Activated CD4-positive, alpha-beta T cell treated with anti-CD3 and anti-CD28 coated beads for 36 hours (primary cell): ENCODE measurements around the gene ZDHHC24. TPM values are rescaled to one million over a fixed set of nuclear protein-coding genes. Genes with fewer than 3 reads are reported as not detected.

Source experiments
- ATAC-seq: fragments of 200-7000 bp; cut with Tn5 transposase; one replicate; pipeline ENCODE4 v1.10.0; 2021; ENCODE audit warnings: mild to moderate bottlenecking, moderate library complexity
- CTCF ChIA-PET: fragments of 350-600 bp; sonication (Branson Sonifier 250); formaldehyde crosslinking; loops from one replicate; lab custom pipeline; 2021; ENCODE audit warnings: antibody characterized with exemption; lab: Charles Lee
- POLR2A ChIA-PET: fragments of 350-600 bp; sonication (Branson Sonifier 250); formaldehyde crosslinking; loops from one replicate; lab custom pipeline; 2021; ENCODE audit warnings: antibody characterized with exemption, inconsistent platforms; lab: Charles Lee
- DNase-seq: peaks from one replicate; pipeline ENCODE4 v3.0.0-alpha.2; 2020
- H3K27ac Mint-ChIP-seq: one replicate; pipeline ENCODE4 v1.8.0; 2021; ENCODE audit warnings: mixed read lengths
- H3K27me3 Mint-ChIP-seq: one replicate; pipeline ENCODE4 v1.8.0; 2021; ENCODE audit warnings: mixed read lengths
- H3K36me3 Mint-ChIP-seq: one replicate; pipeline ENCODE4 v1.8.0; 2021; ENCODE audit warnings: low read depth, mixed read lengths
- H3K4me1 Mint-ChIP-seq: one replicate; pipeline ENCODE4 v1.8.0; 2021; ENCODE audit warnings: mixed read lengths
- H3K4me3 Mint-ChIP-seq: one replicate; pipeline ENCODE4 v1.8.0; 2021; ENCODE audit warnings: mild to moderate bottlenecking, moderate library complexity, mixed read lengths
- H3K9me3 Mint-ChIP-seq: one replicate; pipeline ENCODE4 v1.8.0; 2021; ENCODE audit warnings: low read depth, mixed read lengths
- intact Hi-C, 2 experiments: fragments of 100-400 bp; cut with DNase I in 1 of 2; cut with micrococcal nuclease in 1 of 2; formaldehyde crosslinking; loops; one replicate each; pipeline versions ENCODE4 v1.14.2 to v1.15.1; 2022 to 2024; cut with DNase I, micrococcal nuclease
- total RNA-seq, 2 experiments: library from RNA; stranded (reverse); gene quantifications; one replicate each; pipeline ENCODE4 v1.2.3, GENCODE V29; 2021

Gene ZDHHC24
- total RNA-seq, 2 experiments from 2014 or later: 9.7 to 11.3 TPM

DNA sequence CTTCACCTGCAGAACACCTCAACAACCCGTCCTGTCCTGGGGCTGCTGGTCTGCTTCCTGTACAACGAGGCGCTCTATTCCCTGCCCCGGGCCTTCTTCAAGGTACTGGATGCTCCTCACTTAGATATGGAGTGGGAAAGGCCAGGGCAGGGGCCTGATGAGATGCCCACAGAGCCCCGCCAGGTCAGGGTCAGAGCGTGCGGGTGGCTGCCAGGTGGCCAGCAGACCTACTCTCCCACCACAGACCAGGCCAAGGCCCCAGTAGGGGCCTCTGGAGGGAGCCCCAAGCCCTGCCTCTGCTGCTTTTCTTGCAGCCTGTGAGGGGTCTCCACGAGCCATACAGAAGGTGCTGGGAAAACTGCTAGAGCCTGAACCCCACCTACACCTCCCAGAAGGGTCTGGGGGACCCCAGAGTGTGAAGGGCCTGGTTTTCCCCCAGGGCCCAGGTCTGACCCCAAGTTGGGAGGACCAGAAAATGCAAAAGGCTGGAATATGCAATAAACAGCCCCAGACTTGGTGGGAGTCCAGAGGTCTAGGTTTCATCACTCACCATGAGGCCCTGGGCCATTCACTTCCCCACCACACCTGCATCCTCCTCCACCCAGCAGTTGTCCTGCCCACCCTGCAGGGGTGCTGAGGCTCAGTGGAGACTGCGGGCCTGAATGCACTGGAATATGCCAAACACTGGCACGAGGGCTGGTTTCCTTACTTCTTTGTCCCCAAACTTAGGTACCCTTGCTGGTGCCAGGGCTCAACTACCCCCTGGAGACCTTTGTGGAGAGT is 14.7 kb downstream of the ZDHHC24 start:
- DNase-seq (no peak), ATAC-seq (no peak)
- POLR2A ChIA-PET: no interaction called here
- H3K36me3 Mint-ChIP-seq: peaks cover 12% of the 10 kb centered on the region
- no peak overlapping the region for H3K4me3 Mint-ChIP-seq
- no peak overlapping the region for H3K27ac Mint-ChIP-seq
- CTCF ChIA-PET: no interaction called here
- H3K9me3 Mint-ChIP-seq: no peaks in the 10 kb centered on the region
- intact Hi-C loops: no loop called here
- no peaks in the 10 kb centered on the region for H3K27me3 Mint-ChIP-seq
- H3K4me1 Mint-ChIP-seq: no peaks in the 10 kb centered on the region

DNA sequence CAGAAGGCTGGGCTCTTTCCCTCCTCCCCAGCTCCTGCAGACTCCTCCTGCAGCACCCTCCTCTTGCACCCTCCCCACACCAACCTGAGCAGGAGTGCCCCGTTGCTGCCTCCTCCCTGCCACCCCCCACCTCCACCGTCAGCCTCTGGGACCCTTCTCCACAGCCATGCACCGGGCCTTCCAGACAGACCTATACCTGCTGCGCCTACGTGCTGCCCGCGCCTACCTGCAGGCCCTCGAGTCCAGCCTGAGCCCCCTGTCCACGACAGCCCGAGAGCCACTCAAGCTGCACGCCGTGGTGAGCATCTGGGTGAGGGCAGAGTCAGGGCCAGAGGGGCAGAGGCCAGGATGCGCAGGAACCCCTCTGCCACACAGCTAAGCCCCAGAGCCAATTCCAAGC is 16.2 kb downstream of the ZDHHC24 start:
- H3K9me3 Mint-ChIP-seq: no peaks in the 10 kb centered on the region
- H3K4me3 Mint-ChIP-seq: no peak overlapping the region
- H3K27ac Mint-ChIP-seq: no peak overlapping the region
- no peaks in the 10 kb centered on the region for H3K4me1 Mint-ChIP-seq
- peaks cover 13% of the 10 kb centered on the region for H3K36me3 Mint-ChIP-seq
- DNase-seq: no peak
- ChIA-PET CTCF (interaction anchor here (0.6 kb wide), 2 partner anchors 37 to 243 kb away, joined by 3 read pairs; no protein-coding TSS in a partner anchor), POLR2A (no interaction called here)
- ATAC-seq: no peak
- H3K27me3 Mint-ChIP-seq: no peaks in the 10 kb centered on the region
- intact Hi-C loops: no loop called here

- ATAC-seq: no peak
- Mint-ChIP-seq H3K27ac (no peak overlapping the region), H3K36me3 (peaks cover 13% of the 10 kb centered on the region), H3K27me3 (no peaks in the 10 kb centered on the region), H3K4me3 (no peak overlapping the region), H3K4me1 (no peaks in the 10 kb centered on the region), H3K9me3 (no peaks in the 10 kb centered on the region)
- DNase-seq: no peak
- intact Hi-C loops: no loop called here
- ChIA-PET CTCF (interaction anchor here (0.6 kb wide), 1 partner anchor 36 kb away, joined by 3 read pairs; no protein-coding TSS in a partner anchor), POLR2A (no interaction called here)
Measured at GRCh38 chr11:66529069-66529468, 16.8 kb downstream of the ZDHHC24 start.

DNA sequence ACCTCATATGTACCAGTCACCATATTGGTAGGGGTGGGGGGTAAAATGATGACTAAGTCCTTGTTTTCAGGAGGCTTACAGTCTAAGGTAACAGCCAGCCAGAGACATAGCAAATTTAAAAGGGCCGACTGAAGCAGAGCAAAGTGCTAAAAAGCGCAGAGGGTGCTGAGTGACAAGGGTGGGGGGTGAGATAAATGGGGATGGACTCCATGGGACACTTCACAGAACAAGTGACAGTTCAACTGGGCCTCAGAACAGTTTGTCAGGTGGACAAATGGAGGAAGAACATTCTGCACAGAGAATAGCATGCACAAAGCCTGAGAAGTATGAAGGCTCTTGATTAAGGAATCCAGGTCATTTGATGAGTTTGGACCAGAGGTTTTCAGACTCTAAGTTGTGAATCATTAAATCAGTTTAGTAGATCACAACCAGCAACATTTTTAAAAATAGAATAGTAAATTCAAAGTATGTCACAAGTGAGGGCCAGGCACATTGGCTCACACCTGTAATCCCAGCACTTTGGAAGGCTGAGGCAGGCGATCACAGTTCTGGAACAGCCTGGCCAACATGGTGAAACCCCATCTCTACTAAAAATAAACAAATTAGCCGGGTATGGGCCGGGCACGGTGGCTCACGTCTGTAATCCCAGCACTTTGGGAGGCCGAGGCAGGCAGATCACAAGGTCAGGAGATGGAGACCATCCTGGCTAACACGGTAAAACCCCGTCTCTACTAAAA is 21.4 kb downstream of the ZDHHC24 start:
- DNase-seq: no peak
- intact Hi-C loops: no loop called here
- POLR2A ChIA-PET: no interaction called here

GRCh38 chr11:66523611-66524010 is 22.2 kb downstream of the ZDHHC24 start:
- ChIA-PET CTCF (no interaction called here), POLR2A (no interaction called here)
- DNase-seq (no peak), ATAC-seq (no peak)
- no peaks in the 10 kb centered on the region for H3K27me3 Mint-ChIP-seq
- H3K4me1 Mint-ChIP-seq: no peaks in the 10 kb centered on the region
- H3K27ac Mint-ChIP-seq: no peak overlapping the region
- intact Hi-C loops: no loop called here
- no peak overlapping the region for H3K4me3 Mint-ChIP-seq
- H3K9me3 Mint-ChIP-seq: no peaks in the 10 kb centered on the region
- peaks cover 31% of the 10 kb centered on the region for H3K36me3 Mint-ChIP-seq

More for the DNA sequence above, 21.4 kb downstream of the ZDHHC24 start:
- no peak overlapping the region for H3K4me3 Mint-ChIP-seq
- no peak for ATAC-seq
- peaks cover 29% of the 10 kb centered on the region for H3K36me3 Mint-ChIP-seq
- H3K27me3 Mint-ChIP-seq: no peaks in the 10 kb centered on the region
- H3K9me3 Mint-ChIP-seq: no peaks in the 10 kb centered on the region
- no peak overlapping the region for H3K27ac Mint-ChIP-seq
- no peaks in the 10 kb centered on the region for H3K4me1 Mint-ChIP-seq
- CTCF ChIA-PET: no interaction called here

GRCh38 chr11:66510990-66511339 is 34.9 kb downstream of the ZDHHC24 start:
- POLR2A ChIA-PET: interaction anchor here (0.6 to 1.1 kb wide), 3 partner anchors 44 to 167 kb away, joined by 3 to 4 read pairs (median 4); partner anchors contain the start of genes PELI3 and RBM4B

GRCh38 chr11:66510271-66510989 is 35.4 kb downstream of the ZDHHC24 start, which contains the start of gene BBS1:
Gene BBS1, plus strand, starts transcription at chr11:66510635. Its CDS starts 25 bp downstream, at chr11:66510660.
- no peaks in the 10 kb centered on the region for H3K27me3 Mint-ChIP-seq
- peak within 1 kb of the TSS; percentile 86 for H3K4me3 Mint-ChIP-seq
- CTCF ChIA-PET: interaction anchor here (0.5 to 2.1 kb wide), 8 partner anchors 27 to 447 kb away, joined by 3 to 8 read pairs (median 3); partner anchors contain the start of genes MRPL11 and RBM4B
- H3K9me3 Mint-ChIP-seq: no peaks in the 10 kb centered on the region
- DNase-seq (peak; percentile 88), ATAC-seq (peak; percentile 98)
- intact Hi-C loops: loop anchor here in 1 of 2 experiments (1.0 kb wide), 10 partner anchors 30 to 448 kb away; partner anchors contain the start of genes ACTN3, CCDC87, CCS and DPP3
- POLR2A ChIA-PET: interaction anchor here (0.6 to 1.1 kb wide), 3 partner anchors 44 to 168 kb away, joined by 3 to 4 read pairs (median 4); partner anchors contain the start of genes PELI3 and RBM4B
- peaks cover 10% of the 10 kb centered on the region for H3K36me3 Mint-ChIP-seq
- peak within 1 kb of the TSS; percentile 48 for H3K27ac Mint-ChIP-seq
- H3K4me1 Mint-ChIP-seq: peaks cover 10% of the 10 kb centered on the region

More at GRCh38 chr11:66510990-66511339, 34.9 kb downstream of the ZDHHC24 start:
- Mint-ChIP-seq H3K36me3 (peaks cover 10% of the 10 kb centered on the region), H3K9me3 (no peaks in the 10 kb centered on the region), H3K4me3 (peak overlapping the region; percentile 86), H3K27me3 (no peaks in the 10 kb centered on the region), H3K4me1 (peaks cover 10% of the 10 kb centered on the region), H3K27ac (peak overlapping the region; percentile 48)
- CTCF ChIA-PET: interaction anchor here (0.5 to 2.1 kb wide), 6 partner anchors 72 to 446 kb away, joined by 3 to 8 read pairs (median 3); partner anchors contain the start of genes MRPL11 and RBM4B
- no peak for DNase-seq
- intact Hi-C loops: loop anchor here in 1 of 2 experiments (1.0 kb wide), 10 partner anchors 31 to 447 kb away; partner anchors contain the start of genes ACTN3, CCDC87, CCS and DPP3
- ATAC-seq: no peak

GRCh38 chr11:66509131-66509561 is 36.7 kb downstream of the ZDHHC24 start:
- H3K4me3 Mint-ChIP-seq: no peak overlapping the region

GRCh38 chr11:66505276-66505816 is 40.5 kb downstream of the ZDHHC24 start:
- no peaks in the 10 kb centered on the region for H3K27me3 Mint-ChIP-seq
- no peak overlapping the region for H3K4me3 Mint-ChIP-seq
- ATAC-seq (no peak), DNase-seq (no peak)
- no peak overlapping the region for H3K27ac Mint-ChIP-seq
- ChIA-PET CTCF (no interaction called here), POLR2A (no interaction called here)
- H3K9me3 Mint-ChIP-seq: no peaks in the 10 kb centered on the region
- intact Hi-C loops: no loop called here
- H3K36me3 Mint-ChIP-seq: peaks cover 10% of the 10 kb centered on the region
- peaks cover 3% of the 10 kb centered on the region for H3K4me1 Mint-ChIP-seq

More at GRCh38 chr11:66509131-66509561, 36.7 kb downstream of the ZDHHC24 start:
- ATAC-seq (peak; percentile 28), DNase-seq (peak; percentile 15)
- Mint-ChIP-seq H3K36me3 (peaks cover 8% of the 10 kb centered on the region), H3K9me3 (no peaks in the 10 kb centered on the region), H3K27ac (no peak overlapping the region), H3K4me1 (peaks cover 10% of the 10 kb centered on the region), H3K27me3 (no peaks in the 10 kb centered on the region)
- ChIA-PET CTCF (interaction anchor here (0.6 to 2.1 kb wide), 4 partner anchors 30 to 259 kb away, joined by 3 to 8 read pairs (median 3); partner anchors contain the start of gene RBM4B), POLR2A (interaction anchor here (0.6 kb wide), 1 partner anchor 9 kb away, joined by 3 read pairs; no protein-coding TSS in a partner anchor)
- intact Hi-C loops: no loop called here

DNA sequence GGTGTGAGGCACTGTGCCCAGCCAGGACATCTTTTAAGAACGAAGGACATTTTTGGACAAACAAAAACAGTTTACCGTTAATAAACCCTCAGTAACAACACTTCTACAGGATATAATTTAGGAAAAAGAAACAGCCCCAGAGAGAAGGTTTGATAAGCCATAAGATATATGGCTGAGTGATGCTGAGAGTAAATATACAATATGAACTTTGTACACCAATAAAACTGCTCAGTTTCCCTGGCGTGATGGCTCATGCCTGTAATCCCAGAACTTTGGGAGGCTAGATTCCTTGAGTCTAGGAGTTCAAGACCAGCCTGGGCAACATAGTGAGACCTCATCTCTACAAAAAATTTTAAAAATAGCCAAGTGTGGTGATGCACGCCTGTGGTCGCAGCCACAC is 47.3 kb downstream of the ZDHHC24 start:
- Mint-ChIP-seq H3K36me3 (peaks cover 24% of the 10 kb centered on the region), H3K27me3 (no peaks in the 10 kb centered on the region), H3K27ac (no peak overlapping the region), H3K4me1 (no peaks in the 10 kb centered on the region), H3K4me3 (no peak overlapping the region), H3K9me3 (no peaks in the 10 kb centered on the region)
- DNase-seq (no peak), ATAC-seq (no peak)
- ChIA-PET CTCF (no interaction called here), POLR2A (no interaction called here)
- intact Hi-C loops: no loop called here
